A172 (cell line): Measurements from ENCODE around the gene MEIKIN. TPM values are rescaled to one million over a fixed set of nuclear protein-coding genes. Genes with fewer than 3 reads are reported as not detected.

ENCODE experiments used
- DNase-seq: peaks from one replicate; pipeline ENCODE4 v3.0.0-alpha.2; 2015; ENCODE audit warnings: low spot score
- total RNA-seq: library from RNA; depleted of rRNA; stranded (reverse); fragments of >200 nt; shearing (Covaris generic); gene quantifications from 2 replicates; pipeline ENCODE4 v1.2.3, GENCODE V29; 2014

The MEIKIN gene
- total RNA-seq, 1 experiment from 2014 or later, result not detected

DNA sequence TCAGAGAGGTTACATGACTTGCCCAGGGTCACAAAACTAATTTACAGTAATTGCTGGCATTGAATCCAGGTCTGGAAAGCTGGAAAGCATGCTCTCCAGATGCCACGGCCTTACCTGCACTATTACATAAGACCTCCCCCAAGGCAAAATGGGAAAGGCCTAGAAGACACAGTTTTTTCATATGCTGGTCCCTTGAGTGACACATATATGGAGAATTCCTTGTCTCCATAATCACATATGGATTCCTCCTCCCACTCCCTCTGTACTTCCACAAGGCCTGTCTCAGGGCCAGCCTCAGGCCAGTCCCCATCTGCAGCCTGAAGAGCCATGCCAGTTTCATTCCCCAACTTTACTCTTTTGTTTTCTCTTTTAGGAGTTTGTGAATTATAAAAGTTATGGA is 28.6 kb upstream of the MEIKIN start:
- no peak for DNase-seq

DNA sequence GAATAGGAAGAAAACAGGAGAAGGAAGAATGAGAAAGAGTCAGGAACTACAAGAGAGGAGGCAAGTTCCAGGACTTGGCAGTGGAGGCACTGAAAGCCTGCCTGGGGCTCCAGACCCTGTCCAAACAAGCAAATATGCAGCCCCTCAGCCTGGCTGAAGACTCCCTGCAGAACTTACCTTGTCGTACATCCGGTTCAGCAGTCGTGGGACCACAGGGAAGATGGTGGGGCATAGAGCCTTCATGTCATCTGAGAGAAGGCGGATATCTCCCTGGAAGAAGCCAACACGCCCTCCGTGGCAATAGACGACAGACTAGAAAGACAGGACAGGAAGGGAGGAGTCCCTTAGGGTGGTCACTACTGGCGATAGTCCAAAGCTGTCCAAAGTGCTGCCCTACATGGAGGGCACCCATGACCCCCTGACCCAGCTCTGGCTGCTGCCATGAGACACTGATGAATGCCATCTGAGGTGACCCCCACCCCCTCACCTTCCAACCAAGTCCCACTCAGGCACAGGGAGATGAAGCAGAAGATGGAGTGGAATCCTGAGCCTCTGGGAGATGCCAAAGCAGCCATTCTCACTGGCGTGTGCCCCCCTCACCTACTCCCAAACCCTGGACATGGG is 27.7 kb upstream of the MEIKIN start:
- no peak for DNase-seq

DNA sequence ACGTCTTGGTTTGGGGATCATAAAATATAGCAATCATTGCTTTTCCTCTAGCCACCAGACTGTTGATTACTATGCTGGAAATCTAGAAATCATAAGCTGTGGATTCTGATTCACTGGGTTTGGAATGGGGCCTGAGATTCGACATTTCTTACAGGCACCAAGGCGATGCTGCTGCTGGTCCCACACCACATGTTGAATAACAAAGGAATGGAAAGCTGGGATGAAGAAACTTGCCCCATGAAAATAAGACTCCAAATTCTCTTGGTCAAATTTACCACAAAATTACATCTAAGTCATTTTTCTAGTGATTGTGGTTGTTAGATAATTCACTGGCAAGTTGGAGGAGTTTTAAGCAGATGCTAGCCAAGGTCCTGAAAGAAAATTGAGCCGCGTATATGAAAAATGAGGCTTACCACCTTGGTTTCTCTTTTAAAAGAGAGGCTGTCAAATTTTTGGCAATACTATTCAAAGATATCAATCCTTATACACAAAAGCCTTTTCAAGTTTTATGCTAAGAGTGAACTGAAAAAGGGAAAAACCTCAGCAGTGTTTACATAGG is 23.0 kb upstream of the MEIKIN start:
- DNase-seq, result no peak

DNA sequence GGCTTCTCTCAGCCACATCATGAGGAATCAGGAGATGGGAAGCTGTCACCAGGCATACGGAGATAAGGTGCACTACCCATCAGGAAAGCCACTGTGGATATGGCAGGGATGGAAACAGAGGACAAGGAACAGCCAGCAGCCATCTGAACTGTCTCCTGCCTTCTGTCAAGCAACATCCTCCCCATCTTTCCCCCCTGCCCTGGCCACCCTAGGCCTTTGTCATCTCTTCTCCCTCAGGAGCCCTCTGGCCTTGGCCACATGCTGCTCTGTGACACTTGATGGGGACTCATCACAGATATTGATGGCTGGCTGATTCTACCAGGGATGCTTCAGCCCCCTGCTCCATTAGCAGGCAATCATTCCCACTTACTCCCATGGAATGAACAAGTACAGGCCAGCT is 21.1 kb upstream of the MEIKIN start:
- no peak for DNase-seq

DNA sequence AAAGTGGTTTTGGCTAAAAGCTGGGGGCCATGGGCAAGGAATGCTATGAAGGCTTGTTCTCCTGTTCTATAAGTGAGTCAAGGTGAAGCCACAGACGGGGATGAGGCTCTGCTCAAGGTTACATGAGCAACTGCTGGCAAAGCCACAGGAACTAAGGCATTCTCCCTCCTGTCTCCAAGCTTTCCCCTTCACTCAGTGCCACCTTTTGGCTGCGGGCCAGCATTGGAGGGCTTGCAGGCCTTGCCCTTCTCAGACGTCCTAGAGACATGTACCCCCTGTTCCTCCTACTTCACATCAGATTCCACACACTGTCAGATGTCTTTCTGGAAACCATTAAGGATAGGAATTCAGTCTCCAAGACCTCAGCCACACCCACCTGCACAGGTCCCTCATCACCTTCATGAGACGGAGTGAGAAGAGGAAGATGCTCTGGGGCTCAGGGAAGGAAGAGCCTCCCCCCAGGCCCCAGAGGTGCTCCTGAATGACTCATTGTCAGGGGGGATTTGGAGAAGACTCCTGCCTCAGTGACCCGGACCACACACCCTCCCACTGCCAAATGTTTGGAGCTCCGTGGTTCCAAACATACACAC is 20.5 kb upstream of the MEIKIN start:
- DNase-seq, result no peak

GRCh38 chr5:131959906-131960305 is 14.4 kb upstream of the MEIKIN start:
- no peak for DNase-seq

GRCh38 chr5:131959136-131959535 is 13.7 kb upstream of the MEIKIN start:
- DNase-seq, result no peak

DNA sequence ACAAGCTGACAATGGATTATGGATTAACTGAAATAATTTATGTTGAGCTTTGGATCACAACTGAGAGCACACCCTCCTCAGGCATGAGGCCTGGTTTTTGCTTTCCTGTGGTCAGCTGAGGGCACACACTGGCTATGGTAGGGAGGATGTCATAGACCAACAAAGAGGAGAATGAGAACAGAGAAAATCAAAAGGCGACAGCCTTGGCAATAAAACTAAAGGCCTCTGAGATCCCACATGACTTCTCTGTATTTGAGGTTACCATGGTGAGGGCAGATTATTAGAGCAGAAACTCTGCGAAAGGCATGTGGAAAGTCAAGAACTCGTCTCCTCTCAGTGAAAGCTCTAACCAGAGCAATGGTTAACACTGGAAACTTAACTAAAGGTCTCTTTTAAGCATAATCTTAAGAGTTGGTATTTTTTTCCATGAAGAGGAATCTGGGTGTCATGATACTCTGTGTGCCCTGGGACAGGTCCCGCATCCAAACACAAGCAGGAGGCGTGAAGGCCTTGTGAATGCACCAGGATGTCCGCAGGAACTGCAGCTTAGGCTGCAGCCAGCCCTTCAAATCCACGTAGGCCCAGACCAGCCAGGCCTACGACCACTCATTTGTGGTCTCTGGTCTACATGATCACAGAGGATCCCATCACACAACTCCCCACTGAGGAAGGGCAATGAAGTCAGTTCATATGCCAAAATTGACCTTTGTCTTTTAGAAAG is 12.4 kb upstream of the MEIKIN start:
- no peak for DNase-seq

DNA sequence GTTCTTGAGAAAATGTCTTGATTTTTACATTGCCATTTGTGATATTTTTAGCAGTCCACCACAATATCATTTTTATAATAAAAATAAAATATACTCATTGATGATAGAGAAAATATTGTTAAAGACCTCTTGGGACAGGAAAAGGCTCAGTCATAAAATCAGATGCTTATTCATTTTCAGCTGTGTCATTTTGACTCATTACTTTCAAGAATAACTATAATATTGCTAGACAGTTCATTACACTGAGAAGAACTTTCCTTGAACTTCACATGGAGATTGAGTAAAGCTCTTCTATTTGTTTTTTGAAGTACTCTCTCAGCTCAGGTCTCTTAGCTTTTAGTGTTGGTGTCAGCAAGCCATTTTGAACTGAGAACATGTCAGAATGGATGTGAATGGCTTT is 8.5 kb upstream of the MEIKIN start:
- DNase-seq, result no peak

- DNase-seq, result no peak
Observed at GRCh38 chr5:131952301-131952857, 6.9 kb upstream of the MEIKIN start.

GRCh38 chr5:131950706-131951105 is 5.2 kb upstream of the MEIKIN start:
- no peak for DNase-seq

DNA sequence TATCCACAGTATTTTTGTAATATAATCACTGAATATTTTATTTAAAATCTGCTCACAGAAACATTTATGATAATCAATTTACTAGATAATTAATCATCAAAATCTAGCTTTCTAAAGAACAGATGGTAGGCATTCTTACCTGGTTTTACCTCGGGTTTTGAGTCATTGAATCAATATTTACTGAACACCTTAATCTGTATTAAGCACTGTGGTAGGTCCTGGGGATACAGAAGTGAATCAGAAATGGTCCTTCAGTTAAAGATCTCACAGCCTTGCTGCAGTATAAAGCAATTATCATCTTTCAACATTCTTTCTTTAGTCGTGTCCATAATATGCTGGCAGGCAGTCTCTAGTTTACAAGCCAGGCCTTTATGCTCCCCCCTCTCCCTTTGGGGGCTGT is 2.0 kb upstream of the MEIKIN start:
- no peak for DNase-seq

GRCh38 chr5:131944702-131945550 is 537 bp downstream of the MEIKIN start:
- DNase-seq, result no peak

GRCh38 chr5:131943916-131944315 is 1.5 kb downstream of the MEIKIN start:
- DNase-seq, result no peak

DNA sequence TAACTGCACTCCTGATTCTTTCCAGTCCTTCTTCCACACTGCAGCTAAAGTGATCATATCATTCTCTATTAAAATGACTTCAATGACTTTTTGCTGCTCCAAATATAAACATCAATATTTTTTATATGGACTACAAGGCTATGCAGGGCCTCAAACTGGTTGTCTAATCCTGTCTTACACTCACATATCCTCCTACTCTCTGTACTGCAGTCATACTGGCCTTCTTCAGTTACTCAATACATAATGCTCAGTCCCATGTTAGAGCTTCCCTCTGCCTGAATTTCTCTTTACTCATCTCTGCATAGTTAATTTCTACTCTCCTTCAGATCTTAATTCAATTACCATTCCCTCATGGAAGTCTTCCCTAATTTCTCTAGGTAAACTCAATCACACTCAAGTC is 3.4 kb downstream of the MEIKIN start:
- no peak for DNase-seq

DNA sequence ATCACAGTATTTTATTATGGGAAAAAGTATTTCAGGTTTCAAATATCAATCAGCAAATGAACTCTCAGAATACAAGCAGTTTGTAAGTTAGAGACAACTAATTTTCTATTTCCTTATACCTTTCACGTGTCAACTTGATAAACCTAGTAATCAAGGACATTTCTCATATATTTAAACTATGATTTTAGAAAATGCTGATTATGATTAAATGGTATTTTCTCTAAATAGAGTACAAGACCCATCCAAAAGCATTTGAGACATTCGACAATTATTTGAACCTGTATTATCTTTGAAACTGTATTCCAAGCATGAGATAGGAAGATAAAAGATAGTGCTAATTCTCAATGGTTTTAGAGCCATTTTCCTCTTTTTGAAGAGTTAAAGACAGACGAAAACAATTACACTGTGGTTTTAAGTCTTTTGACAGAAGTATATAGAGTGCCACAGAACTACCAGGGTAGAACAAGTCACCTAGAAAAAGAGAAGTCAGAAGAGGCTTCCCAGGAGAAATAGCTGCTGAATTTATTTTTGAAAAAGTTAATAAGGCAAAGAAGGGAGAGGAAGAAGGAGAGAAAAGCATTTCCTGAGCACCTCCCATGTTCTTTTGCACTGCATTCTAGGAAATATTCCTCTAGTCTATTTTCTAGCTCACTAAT is 5.6 kb downstream of the MEIKIN start:
- no peak for DNase-seq

DNA sequence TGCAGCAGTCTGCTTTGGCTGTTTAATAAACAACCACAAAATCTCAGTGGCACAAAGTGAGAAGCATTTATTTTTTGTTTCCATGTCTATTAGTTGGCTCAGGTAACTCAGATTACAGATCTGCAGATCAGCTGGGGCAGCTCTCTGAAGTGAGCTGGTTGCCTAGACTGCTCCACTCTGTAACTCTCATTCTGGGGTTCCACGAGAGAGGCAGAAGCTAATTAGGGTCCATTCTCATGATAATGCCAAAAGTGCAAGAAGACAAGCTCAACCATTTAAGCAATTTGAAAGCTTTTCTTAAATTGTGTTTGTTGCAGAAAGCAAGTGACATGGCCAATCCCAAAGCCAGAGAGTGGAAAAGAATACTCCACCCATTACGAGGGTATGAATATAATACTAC is 13.2 kb downstream of the MEIKIN start:
- no peak for DNase-seq

DNA sequence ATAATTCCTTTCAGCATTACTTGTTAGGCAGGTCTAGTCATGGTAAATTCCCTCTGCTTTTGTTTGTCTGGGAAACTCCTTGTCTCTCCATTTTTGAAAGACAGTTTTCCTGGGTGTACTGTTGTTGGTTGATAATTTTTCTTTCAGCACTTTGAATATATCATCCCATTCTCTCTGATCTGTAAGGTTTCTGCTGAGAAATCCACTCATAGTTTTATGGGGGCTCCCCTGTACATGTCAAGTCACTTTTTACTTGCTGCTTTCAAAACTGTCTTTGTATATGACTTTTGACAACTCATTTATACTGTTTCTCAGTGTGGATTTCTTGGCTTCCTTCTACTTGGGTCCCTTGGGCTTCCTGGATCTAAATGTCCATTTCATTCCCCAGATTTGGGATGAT is 16.5 kb downstream of the MEIKIN start:
- DNase-seq, result no peak

DNA sequence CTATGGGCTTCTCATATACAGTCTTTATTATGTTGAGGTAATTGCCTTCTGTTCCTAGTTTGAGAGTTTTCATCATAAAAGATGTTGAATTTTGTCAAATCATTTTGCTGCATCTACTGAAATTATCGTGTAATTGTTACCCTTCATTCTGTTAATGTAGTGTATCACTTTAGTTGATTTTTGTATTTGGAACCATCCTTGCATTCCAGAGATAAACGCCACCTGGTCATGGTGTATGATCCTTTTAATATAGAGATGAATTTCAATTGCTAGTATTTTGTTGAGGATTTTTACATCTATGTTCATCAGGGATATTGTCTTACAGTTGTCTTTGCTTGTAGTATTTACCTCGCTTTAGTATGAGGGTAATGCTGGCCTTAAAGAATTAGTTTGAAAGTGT is 19.3 kb downstream of the MEIKIN start:
- DNase-seq, result no peak

GRCh38 chr5:131916481-131916880 is 29.0 kb downstream of the MEIKIN start:
- DNase-seq, result no peak

GRCh38 chr5:131914472-131914871 is 31.0 kb downstream of the MEIKIN start:
- no peak for DNase-seq
